NT2/D1 (cell line): ENCODE measurements around the gene HSD3B2.

ENCODE experiments used
- SUZ12 ChIP-seq: IDR thresholded peaks from 2 replicates; pipeline ENCODE4 v1.6.1; 2011; ENCODE audit not compliant: insufficient read length, insufficient read depth; ENCODE audit errors: extremely low read depth
- ZNF274 ChIP-seq: IDR thresholded peaks from 2 replicates; pipeline ENCODE4 v1.6.1; 2011; ENCODE audit warnings: mild to moderate bottlenecking, low read depth, low read length

DNA sequence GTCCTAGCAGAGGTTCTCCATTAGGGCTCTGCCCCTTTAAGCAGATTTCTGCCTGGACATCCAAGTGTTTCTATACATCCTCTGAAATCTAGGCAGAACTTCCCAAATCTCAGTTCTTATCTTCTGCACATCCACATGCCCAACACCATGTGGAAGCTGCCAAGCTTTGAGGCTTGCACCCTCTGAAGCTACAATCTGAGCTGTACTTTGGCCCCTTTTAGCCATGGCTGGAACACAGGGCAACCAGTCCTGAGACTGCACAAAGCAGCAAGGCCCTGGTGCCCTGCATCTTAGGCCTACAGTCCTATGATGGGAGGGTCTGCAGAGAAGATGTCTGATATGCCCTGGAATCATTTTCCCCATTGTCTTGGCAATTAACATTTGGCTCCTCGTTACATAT lies 38.4 kb upstream of the HSD3B2 start:
- TF ChIP-seq ZNF274: no peak
- no peak for TF ChIP-seq SUZ12
